GM19193 (cell line): ENCODE results near the gene AGL.

Experiments used
- POLR2A ChIP-seq: IDR thresholded peaks from 4 replicates; pipeline ENCODE4 v1.6.1; 2011; ENCODE audit not compliant: insufficient read depth, insufficient read length; ENCODE audit errors: extremely low read depth

AGL gene

DNA sequence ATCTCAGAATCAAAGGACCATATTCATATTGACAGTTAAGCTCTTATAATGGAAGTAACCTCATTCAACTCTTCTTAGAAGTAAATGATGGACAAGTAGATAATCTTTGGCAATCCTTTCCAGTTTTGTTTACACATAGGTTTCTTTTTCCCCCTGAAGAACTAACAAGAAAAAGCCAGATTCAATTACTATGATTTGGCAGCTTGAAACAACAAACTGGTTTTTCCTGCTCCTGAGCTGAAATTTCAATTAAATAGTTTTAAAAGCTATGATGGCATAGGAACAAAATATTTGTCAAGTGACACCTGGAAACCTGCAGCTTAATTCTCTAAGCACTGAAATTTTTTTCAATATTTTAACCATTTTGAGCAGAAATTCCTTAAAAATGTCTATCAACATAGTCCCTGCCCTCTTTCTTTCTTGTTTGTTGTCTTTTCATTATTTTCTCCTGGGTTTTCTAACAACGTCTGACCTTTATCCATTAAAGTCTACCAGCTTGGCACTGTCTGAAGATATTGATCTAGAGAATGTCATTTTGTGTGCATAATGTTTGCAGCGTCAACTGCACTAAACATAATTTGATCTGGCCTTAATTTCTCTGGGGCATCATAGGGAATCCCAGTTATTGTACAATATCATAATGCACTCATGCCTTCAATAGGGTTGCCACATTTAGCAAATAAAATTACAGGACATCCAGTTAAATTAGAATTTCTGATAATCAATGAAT, 115.7 kb downstream of the AGL start:
- no peak for TF ChIP-seq POLR2A

DNA sequence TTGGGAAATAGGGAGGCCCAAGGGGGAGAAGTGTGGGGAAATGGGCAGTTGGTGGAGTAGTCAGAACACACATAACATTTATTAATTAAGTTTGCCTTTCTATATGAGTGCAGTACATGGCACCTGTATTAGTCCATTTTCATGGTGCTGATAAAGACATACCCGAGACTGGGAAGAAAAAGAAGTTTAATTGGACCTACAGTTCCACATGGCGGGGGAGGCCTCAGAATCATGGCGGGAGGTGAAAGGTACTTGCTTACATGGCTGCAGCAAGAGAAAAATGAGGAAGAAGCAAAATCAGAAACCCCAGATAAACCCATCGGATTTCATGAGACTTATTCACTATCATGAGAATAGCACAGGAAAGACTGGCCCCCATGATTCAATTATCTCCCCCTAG, 118.1 kb downstream of the AGL start:
- TF ChIP-seq POLR2A, result no peak

DNA sequence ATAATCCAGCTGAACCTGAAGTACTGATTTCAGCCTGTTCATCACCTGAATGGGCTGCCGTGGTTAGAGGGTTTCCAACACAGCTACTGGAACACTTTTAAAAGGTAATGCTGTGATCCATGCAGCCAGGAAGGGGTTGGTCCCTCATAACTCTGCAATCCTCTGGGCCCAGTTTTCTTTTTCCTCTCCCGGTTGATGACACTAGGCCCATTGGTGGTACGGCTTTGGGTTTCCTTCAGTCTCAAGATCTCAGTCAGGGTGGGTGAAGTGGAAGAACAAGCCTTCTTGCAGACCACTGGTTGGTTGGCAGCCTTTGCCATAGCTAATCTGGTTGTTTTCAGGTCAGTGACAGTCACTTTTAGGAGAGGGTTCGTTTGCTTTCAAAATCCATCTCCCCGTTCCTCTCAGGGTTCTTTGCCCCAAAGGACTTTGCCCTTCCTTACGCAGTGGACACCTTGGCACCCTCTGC, 119.1 kb downstream of the AGL start:
- TF ChIP-seq POLR2A, result no peak

DNA sequence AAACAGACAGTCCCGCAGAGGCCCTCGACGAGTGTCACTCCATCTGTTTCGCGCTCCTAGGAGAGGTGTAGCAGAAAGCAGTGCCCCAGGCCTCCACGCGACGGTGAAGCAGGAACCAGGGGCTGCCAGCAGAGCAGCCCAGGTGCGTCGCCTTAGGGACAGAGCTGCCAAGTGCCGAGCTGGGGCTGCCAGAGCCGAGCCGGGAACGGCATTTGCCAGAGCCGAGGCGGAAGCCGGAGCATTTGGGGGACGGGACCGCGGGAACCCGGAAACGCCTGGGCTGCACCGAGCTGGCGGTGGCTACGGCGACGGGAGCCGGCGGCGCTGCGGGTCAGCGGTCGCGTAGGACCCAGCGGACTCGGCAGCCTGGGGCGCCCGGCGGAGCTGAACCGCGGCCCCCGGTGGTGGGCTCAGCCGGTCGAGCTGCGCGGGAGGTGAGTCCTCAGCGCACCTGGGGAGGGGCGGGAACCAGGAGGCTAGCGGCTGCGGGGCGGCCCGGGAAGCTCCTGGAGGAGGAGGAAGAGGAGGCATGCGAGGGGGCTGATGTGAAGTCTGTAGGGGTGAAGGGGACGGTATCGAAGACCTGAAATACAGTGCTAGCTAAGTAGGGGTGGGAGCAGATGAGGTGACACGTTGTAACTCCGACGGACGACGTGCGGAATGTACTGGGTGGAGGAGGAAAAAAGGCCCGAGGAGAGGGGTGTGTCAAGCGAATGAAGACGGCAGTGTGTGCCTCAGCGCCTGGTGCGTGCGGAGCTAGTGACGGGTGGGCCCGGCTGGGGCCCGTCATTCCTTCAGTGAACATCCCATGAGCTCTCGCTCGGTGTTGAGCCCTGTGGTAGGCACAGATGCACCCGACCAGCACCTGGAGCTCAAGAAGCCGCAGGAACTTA, 119.8 kb downstream of the AGL start, which contains the start of gene SLC35A3:
Gene SLC35A3 (plus strand): TSS at position 268 of the 893 bp plus-strand sequence. CDS start 23,559 bp downstream, outside the sequence.
- peak; percentile 83 for TF ChIP-seq POLR2A

- no peak for TF ChIP-seq POLR2A
Observed at GRCh38 chr1:99970713-99971255, 120.6 kb downstream of the AGL start.
